GM23338 (cell line): ENCODE results near the gene ANKRD23. TPM values are rescaled to one million over a fixed set of nuclear protein-coding genes. Genes with fewer than 3 reads are reported as not detected.

Experiments used
- ATAC-seq: fragments of 200-7000 bp; cut with Tn5 transposase; 3 replicates; pipeline ENCODE4 v1.9.1; 2020
- DNase-seq: peaks from one replicate; pipeline ENCODE4 v3.0.0-alpha.2; 2015; ENCODE audit warnings: low spot score
- H2AFZ ChIP-seq: fragments of 200-600 bp; sonication (generic); 2 replicates; pipeline ENCODE4 v1.8.0; 2016; ENCODE audit warnings: antibody characterized with exemption, mild to moderate bottlenecking, moderate library complexity
- H3F3A ChIP-seq: fragments of 200-600 bp; sonication (generic); replicated peaks from 2 replicates; pipeline ENCODE4 v1.8.0; 2017; ENCODE audit warnings: antibody characterized with exemption, mixed run types, low read depth
- H3K27ac ChIP-seq: fragments of 200-600 bp; sonication (generic); 2 replicates; pipeline ENCODE4 v1.6.1; 2016; ENCODE audit warnings: low read depth
- H3K27me3 ChIP-seq: fragments of 200-600 bp; sonication (generic); 2 replicates; pipeline ENCODE4 v1.8.0; 2016; ENCODE audit warnings: mild to moderate bottlenecking, mixed run types, moderate library complexity; ENCODE audit not compliant: insufficient read depth
- H3K36me3 ChIP-seq: fragments of 200-600 bp; sonication (generic); 2 replicates; pipeline ENCODE4 v1.8.0; 2016; ENCODE audit warnings: mild to moderate bottlenecking; ENCODE audit not compliant: insufficient read depth
- H3K4me1 ChIP-seq: fragments of 200-600 bp; sonication (generic); 2 replicates; pipeline ENCODE4 v1.8.0; 2016; ENCODE audit warnings: mild to moderate bottlenecking, moderate library complexity; ENCODE audit not compliant: insufficient read depth
- H3K4me2 ChIP-seq: fragments of 200-600 bp; sonication (generic); 2 replicates; pipeline ENCODE4 v1.7.1; 2017; ENCODE audit warnings: mixed run types
- H3K4me3 ChIP-seq: fragments of 200-600 bp; sonication (generic); 2 replicates; pipeline ENCODE4 v1.6.1; 2016; ENCODE audit warnings: mixed run types
- H3K79me2 ChIP-seq: fragments of 200-600 bp; sonication (generic); replicated peaks from 2 replicates; pipeline ENCODE4 v1.8.0; 2017; ENCODE audit warnings: mild to moderate bottlenecking; ENCODE audit not compliant: insufficient read depth
- H3K9me2 ChIP-seq: fragments of 200-600 bp; sonication (generic); 2 replicates; pipeline ENCODE4 v1.8.0; 2017; ENCODE audit not compliant: insufficient read depth
- H4K20me1 ChIP-seq: fragments of 200-600 bp; sonication (generic); replicated peaks from 2 replicates; pipeline ENCODE4 v1.8.0; 2017; ENCODE audit warnings: mild to moderate bottlenecking; ENCODE audit not compliant: insufficient read depth
- H3K27ac Mint-ChIP-seq: 2 replicates; pipeline ENCODE4 v1.8.0; 2020; ENCODE audit warnings: inconsistent platforms, mild to moderate bottlenecking, moderate library complexity, mixed read lengths
- H3K27me3 Mint-ChIP-seq: 3 replicates; pipeline ENCODE4 v1.8.0; 2022; ENCODE audit warnings: low read depth, mild to moderate bottlenecking, moderate library complexity, mixed read lengths, inconsistent platforms; ENCODE audit not compliant: insufficient read depth, poor library complexity
- H3K36me3 Mint-ChIP-seq: 3 replicates; pipeline ENCODE4 v1.8.0; 2021; ENCODE audit warnings: low read depth, mild to moderate bottlenecking, inconsistent platforms, moderate library complexity, mixed read lengths
- H3K4me1 Mint-ChIP-seq: 3 replicates; pipeline ENCODE4 v1.8.0; 2020; ENCODE audit warnings: mild to moderate bottlenecking, inconsistent platforms, mixed read lengths
- H3K4me3 Mint-ChIP-seq: 3 replicates; pipeline ENCODE4 v1.8.0; 2021; ENCODE audit warnings: moderate library complexity, mild to moderate bottlenecking, inconsistent platforms, mixed read lengths
- H3K9me3 Mint-ChIP-seq: 3 replicates; pipeline ENCODE4 v1.8.0; 2020; ENCODE audit warnings: moderate library complexity, mild to moderate bottlenecking, inconsistent platforms, mixed read lengths
- CREB1 ChIP-seq: fragments of 250-450 bp; sonication (Bioruptor Pico); IDR thresholded peaks from 2 replicates; pipeline ENCODE4 v1.5.0; 2020; ENCODE audit warnings: low read depth, mild to moderate bottlenecking, moderate library complexity
- EZH2phosphoT487 ChIP-seq: fragments of 200-600 bp; sonication (generic); IDR thresholded peaks from one replicate; pipeline ENCODE4 v1.8.1; 2018; ENCODE audit warnings: antibody characterized with exemption; ENCODE audit not compliant: unreplicated experiment
- NANOG ChIP-seq: IDR thresholded peaks from 2 replicates; pipeline ENCODE4 v1.6.1; 2016; ENCODE audit warnings: antibody characterized with exemption, borderline replicate concordance
- POLR2AphosphoS5 ChIP-seq: IDR thresholded peaks from 2 replicates; pipeline ENCODE4 v1.6.1; 2016; ENCODE audit warnings: antibody characterized with exemption, low read depth
- STAT1 ChIP-seq: IDR thresholded peaks from one replicate; pipeline ENCODE4 v1.6.1; 2016; ENCODE audit warnings: antibody characterized with exemption; ENCODE audit not compliant: unreplicated experiment
- ZNF114 ChIP-seq: fragments of 250-450 bp; sonication (Bioruptor Pico); IDR thresholded peaks from 2 replicates; pipeline ENCODE4 v1.5.0; 2020; ENCODE audit warnings: mild to moderate bottlenecking, moderate library complexity
- ZNF331 ChIP-seq: fragments of 250-450 bp; sonication (Bioruptor Pico); IDR thresholded peaks from 2 replicates; pipeline ENCODE4 v1.5.0; 2020; ENCODE audit warnings: low read depth, mild to moderate bottlenecking, moderate library complexity
- polyA plus RNA-seq: library from polyadenylated mRNA; unstranded; fragments of >200 nt; fragmentation: Nextera tagmentation; extraction: Ambion mirVana; gene quantifications from 2 replicates; pipeline ENCODE4 v1.2.1, GENCODE V29; 2016
- total RNA-seq: library from RNA; depleted of rRNA; stranded (reverse); fragments of >200 nt; shearing (Covaris generic); gene quantifications from 2 replicates; pipeline ENCODE4 v1.2.3, GENCODE V29; 2014
- TF ChIP-seq, protein P1 (sequence below): fragments of 250-450 bp; sonication (Bioruptor Pico); IDR thresholded peaks from 2 replicates; pipeline ENCODE4 v1.5.0; 2020; ENCODE audit warnings: mild to moderate bottlenecking, moderate library complexity
- TF ChIP-seq, protein P2 (sequence below), 2 experiments: fragments of 200-600 bp in 1 of 2; sonication (generic) in 1 of 2; conservative IDR thresholded peaks; 2 replicates each; pipeline versions ENCODE4 v1.5.1 to v1.6.1; 2016 to 2017; ENCODE audit warnings: antibody characterized with exemption in 2 of 2, low read depth in 2 of 2, mild to moderate bottlenecking in 2 of 2, moderate library complexity in 1 of 2
- TF ChIP-seq, protein P3 (sequence below): IDR thresholded peaks from 2 replicates; pipeline ENCODE4 v1.6.1; 2016; ENCODE audit warnings: antibody characterized with exemption

Gene ANKRD23
- total and polyA plus RNA-seq, 2 experiments from 2014 or later, result 4.0 to 5.0 TPM

DNA sequence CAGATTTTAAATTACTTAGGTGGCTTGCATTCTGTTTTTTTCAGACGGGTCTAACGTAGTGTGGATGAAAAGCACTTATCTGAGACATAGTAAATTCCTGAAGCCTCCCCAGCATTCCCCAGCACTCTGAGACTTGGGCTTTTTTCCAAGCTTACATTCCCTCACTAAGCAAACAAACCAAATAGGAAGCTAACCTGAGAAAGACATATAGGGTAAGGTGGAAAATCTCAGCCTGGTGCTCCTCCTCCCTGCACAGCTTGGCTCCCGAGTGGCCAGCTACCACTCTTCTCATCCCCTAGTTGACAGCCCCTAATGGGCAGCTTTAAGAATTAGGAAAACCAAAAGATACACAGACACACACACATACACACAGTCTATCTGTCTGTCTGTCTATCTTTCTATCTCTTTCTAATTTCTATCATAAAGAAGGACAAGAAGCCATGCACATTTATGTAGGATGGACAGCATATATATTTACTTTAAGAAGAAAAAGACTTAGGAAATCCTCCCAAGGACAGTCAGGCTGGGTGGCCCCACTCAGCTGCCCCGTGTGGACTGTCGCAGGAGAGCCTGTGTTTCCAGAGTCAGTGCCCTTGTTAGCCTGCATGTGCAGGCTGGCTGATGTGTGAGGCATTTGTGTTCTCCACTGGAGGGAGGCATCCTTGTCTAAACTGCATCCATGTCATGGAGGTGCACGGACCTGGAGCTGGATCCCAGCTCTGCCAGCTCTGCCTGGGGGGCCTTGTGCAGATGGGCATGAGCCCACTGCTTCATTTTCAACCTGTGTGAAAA lies 19.5 kb downstream of the ANKRD23 start:
- H3K9me2 ChIP-seq, result no peaks in the 10 kb centered on the region
- no peaks in the 10 kb centered on the region for H3K27me3 ChIP-seq
- H3K79me2 ChIP-seq, result peaks cover 55% of the 10 kb centered on the region
- ATAC-seq, result no peak
- Mint-ChIP-seq H3K36me3 (peaks cover 65% of the 10 kb centered on the region), H3K4me3 (no peak overlapping the region), H3K27ac (no peak overlapping the region), H3K9me3 (no peaks in the 10 kb centered on the region), H3K4me1 (peaks cover 21% of the 10 kb centered on the region), H3K27me3 (peaks cover 3% of the 10 kb centered on the region)
- no peak overlapping the region for H3K27ac ChIP-seq
- TF ChIP-seq, protein P1, sequence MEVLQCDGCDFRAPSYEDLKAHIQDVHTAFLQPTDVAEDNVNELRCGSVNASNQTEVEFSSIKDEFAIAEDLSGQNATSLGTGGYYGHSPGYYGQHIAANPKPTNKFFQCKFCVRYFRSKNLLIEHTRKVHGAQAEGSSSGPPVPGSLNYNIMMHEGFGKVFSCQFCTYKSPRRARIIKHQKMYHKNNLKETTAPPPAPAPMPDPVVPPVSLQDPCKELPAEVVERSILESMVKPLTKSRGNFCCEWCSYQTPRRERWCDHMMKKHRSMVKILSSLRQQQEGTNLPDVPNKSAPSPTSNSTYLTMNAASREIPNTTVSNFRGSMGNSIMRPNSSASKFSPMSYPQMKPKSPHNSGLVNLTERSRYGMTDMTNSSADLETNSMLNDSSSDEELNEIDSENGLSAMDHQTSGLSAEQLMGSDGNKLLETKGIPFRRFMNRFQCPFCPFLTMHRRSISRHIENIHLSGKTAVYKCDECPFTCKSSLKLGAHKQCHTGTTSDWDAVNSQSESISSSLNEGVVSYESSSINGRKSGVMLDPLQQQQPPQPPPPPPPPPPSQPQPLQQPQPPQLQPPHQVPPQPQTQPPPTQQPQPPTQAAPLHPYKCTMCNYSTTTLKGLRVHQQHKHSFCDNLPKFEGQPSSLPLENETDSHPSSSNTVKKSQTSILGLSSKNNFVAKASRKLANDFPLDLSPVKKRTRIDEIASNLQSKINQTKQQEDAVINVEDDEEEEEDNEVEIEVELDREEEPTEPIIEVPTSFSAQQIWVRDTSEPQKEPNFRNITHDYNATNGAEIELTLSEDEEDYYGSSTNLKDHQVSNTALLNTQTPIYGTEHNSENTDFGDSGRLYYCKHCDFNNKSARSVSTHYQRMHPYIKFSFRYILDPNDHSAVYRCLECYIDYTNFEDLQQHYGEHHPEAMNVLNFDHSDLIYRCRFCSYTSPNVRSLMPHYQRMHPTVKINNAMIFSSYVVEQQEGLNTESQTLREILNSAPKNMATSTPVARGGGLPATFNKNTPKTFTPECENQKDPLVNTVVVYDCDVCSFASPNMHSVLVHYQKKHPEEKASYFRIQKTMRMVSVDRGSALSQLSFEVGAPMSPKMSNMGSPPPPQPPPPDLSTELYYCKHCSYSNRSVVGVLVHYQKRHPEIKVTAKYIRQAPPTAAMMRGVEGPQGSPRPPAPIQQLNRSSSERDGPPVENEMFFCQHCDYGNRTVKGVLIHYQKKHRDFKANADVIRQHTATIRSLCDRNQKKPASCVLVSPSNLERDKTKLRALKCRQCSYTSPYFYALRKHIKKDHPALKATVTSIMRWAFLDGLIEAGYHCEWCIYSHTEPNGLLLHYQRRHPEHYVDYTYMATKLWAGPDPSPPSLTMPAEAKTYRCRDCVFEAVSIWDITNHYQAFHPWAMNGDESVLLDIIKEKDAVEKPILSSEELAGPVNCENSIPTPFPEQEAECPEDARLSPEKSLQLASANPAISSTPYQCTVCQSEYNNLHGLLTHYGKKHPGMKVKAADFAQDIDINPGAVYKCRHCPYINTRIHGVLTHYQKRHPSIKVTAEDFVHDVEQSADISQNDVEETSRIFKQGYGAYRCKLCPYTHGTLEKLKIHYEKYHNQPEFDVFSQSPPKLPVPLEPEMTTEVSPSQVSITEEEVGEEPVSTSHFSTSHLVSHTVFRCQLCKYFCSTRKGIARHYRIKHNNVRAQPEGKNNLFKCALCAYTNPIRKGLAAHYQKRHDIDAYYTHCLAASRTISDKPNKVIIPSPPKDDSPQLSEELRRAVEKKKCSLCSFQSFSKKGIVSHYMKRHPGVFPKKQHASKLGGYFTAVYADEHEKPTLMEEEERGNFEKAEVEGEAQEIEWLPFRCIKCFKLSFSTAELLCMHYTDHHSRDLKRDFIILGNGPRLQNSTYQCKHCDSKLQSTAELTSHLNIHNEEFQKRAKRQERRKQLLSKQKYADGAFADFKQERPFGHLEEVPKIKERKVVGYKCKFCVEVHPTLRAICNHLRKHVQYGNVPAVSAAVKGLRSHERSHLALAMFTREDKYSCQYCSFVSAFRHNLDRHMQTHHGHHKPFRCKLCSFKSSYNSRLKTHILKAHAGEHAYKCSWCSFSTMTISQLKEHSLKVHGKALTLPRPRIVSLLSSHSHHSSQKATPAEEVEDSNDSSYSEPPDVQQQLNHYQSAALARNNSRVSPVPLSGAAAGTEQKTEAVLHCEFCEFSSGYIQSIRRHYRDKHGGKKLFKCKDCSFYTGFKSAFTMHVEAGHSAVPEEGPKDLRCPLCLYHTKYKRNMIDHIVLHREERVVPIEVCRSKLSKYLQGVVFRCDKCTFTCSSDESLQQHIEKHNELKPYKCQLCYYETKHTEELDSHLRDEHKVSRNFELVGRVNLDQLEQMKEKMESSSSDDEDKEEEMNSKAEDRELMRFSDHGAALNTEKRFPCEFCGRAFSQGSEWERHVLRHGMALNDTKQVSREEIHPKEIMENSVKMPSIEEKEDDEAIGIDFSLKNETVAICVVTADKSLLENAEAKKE (CRISPR knock-in tag), result no peak
- no peak for TF ChIP-seq POLR2AphosphoS5
- no peak for TF ChIP-seq ZNF114 (CRISPR knock-in tag)
- TF ChIP-seq CREB1, result no peak
- no peak for TF ChIP-seq EZH2phosphoT487
- TF ChIP-seq, protein P2, sequence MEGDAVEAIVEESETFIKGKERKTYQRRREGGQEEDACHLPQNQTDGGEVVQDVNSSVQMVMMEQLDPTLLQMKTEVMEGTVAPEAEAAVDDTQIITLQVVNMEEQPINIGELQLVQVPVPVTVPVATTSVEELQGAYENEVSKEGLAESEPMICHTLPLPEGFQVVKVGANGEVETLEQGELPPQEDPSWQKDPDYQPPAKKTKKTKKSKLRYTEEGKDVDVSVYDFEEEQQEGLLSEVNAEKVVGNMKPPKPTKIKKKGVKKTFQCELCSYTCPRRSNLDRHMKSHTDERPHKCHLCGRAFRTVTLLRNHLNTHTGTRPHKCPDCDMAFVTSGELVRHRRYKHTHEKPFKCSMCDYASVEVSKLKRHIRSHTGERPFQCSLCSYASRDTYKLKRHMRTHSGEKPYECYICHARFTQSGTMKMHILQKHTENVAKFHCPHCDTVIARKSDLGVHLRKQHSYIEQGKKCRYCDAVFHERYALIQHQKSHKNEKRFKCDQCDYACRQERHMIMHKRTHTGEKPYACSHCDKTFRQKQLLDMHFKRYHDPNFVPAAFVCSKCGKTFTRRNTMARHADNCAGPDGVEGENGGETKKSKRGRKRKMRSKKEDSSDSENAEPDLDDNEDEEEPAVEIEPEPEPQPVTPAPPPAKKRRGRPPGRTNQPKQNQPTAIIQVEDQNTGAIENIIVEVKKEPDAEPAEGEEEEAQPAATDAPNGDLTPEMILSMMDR (conservative IDR thresholded peaks at IDR 0.05; ENCODE audit: low read depth in 2 of 2), result no peak
- TF ChIP-seq, protein P3, sequence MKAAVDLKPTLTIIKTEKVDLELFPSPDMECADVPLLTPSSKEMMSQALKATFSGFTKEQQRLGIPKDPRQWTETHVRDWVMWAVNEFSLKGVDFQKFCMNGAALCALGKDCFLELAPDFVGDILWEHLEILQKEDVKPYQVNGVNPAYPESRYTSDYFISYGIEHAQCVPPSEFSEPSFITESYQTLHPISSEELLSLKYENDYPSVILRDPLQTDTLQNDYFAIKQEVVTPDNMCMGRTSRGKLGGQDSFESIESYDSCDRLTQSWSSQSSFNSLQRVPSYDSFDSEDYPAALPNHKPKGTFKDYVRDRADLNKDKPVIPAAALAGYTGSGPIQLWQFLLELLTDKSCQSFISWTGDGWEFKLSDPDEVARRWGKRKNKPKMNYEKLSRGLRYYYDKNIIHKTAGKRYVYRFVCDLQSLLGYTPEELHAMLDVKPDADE, result no peak
- no peak for TF ChIP-seq ZNF331 (CRISPR knock-in tag)
- TF ChIP-seq NANOG, result no peak
- no peak for TF ChIP-seq STAT1
- H3K36me3 ChIP-seq, result peaks cover 1% of the 10 kb centered on the region; the same call in 1 of the 2 replicates
- no peaks in the 10 kb centered on the region for H3F3A ChIP-seq
- H3K4me2 ChIP-seq, result no peak overlapping the region
- no peaks in the 10 kb centered on the region; the same call in 1 of the 2 replicates for H3K4me1 ChIP-seq
- H4K20me1 ChIP-seq, result peaks cover 33% of the 10 kb centered on the region
- no peak for DNase-seq
- no peak overlapping the region for H2AFZ ChIP-seq
- no peak overlapping the region for H3K4me3 ChIP-seq
